Measurements from ENCODE around the gene POPDC2.

The POPDC2 gene

DNA sequence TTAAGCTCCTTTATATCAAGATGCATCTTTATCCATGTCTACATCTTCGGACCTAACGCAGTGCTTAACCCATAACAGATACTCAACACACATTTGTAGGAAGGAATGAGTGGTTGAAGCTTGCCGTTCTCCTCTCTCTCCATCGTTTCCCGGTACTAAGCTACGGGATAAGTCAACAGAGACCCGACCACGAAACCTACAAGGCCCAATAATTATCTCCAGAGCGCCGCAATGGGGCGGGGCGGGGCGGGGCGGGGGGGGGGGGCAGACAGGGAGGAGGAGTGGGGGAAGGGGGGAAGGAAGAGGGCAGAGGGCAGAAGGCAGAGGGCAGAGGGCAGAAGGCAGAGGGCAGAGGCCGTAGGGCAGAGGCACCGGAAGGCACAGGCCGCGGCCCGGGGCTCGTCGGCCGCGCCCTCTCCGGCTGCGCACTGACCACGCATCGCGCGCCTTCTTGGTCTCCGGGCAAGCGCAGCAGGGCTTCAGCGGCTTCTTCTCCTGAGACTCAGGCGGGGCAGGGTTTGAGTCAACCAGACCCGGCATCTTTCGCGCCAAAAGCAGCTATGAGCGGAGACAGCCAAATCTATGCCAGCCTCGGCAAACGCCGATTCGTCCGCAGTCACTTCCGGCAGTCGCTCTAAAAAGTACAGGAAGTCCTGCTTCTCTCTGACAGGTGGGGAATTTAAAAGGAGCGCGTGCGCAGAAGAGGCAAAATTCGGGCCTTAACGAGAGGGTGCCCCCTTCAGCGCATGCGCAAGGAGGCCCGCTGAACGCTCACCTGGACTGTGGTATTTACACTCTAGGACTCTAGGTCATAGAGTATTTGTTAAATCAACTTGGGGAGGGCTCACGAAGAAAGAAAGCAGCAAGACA, 16.6 kb upstream of the POPDC2 start, which contains the start of gene COX17:
Gene COX17 (minus strand): TSS at position 636 of the 870 bp plus-strand sequence. CDS start 96 bp downstream, at position 540.
- Histone ChIP-seq H3K79me2 (ENCODE audit: insufficient read depth, low read length) (peaks cover 14% of the 10 kb centered on the region; the same call in 1 of the 2 replicates), H4K20me1 (ENCODE audit: insufficient read depth, low read length) (no peaks in the 10 kb centered on the region), H2AFZ (ENCODE audit: low read length) (peak within 1 kb of the TSS; percentile 95), H3K9me2 (ENCODE audit: low read depth, low read length) (no peaks in the 10 kb centered on the region), H3K4me3 (ENCODE audit: low read depth, low read length, poor library complexity, severe bottlenecking) (peak within 1 kb of the TSS; percentile 84), H3K27me3 (ENCODE audit: insufficient read depth, low read length) (no peaks in the 10 kb centered on the region), H3K9ac (ENCODE audit: low read length) (peak within 1 kb of the TSS; percentile 93), H3K27ac (ENCODE audit: low read depth, low read length, poor library complexity, severe bottlenecking) (peak within 1 kb of the TSS; percentile 76), H3K4me2 (ENCODE audit: low read length) (peak within 1 kb of the TSS; percentile 91), H3K9me3 (ENCODE audit: low read length) (no peaks in the 10 kb centered on the region), H3F3A (ENCODE audit: insufficient read depth, low read length) (no peaks in the 10 kb centered on the region), H3K36me3 (ENCODE audit: insufficient read depth, low read length) (peaks cover 31% of the 10 kb centered on the region), H3K4me1 (ENCODE audit: insufficient read depth, low read length, severe bottlenecking) (peaks cover 18% of the 10 kb centered on the region)
- TF ChIP-seq EZH2 (IDR thresholded peaks at IDR 0.05; ENCODE audit: borderline replicate concordance, low read length) = no peak
- TF ChIP-seq, protein P1, sequence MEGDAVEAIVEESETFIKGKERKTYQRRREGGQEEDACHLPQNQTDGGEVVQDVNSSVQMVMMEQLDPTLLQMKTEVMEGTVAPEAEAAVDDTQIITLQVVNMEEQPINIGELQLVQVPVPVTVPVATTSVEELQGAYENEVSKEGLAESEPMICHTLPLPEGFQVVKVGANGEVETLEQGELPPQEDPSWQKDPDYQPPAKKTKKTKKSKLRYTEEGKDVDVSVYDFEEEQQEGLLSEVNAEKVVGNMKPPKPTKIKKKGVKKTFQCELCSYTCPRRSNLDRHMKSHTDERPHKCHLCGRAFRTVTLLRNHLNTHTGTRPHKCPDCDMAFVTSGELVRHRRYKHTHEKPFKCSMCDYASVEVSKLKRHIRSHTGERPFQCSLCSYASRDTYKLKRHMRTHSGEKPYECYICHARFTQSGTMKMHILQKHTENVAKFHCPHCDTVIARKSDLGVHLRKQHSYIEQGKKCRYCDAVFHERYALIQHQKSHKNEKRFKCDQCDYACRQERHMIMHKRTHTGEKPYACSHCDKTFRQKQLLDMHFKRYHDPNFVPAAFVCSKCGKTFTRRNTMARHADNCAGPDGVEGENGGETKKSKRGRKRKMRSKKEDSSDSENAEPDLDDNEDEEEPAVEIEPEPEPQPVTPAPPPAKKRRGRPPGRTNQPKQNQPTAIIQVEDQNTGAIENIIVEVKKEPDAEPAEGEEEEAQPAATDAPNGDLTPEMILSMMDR (IDR thresholded peaks at IDR 0.05; ENCODE audit: low read length) = no peak

DNA sequence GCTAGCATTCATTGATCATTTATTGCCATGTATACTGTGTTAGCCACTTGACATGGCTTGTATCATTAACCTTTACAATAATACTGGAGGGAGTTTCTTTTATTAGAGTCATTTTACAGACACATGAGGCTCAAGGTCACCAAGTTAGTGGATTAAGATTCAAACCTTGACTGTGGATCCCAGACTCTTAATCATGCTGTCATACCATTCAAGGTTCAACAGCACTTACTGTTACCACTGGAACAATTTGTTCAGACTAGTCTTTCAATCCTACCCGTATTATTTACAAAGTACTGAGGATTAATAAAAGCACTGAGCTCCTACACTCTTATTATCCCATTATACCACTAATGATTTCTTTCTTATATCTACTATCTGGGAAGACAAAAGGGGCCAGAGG, 15.6 kb upstream of the POPDC2 start:
- H3K9me2 ChIP-seq (ENCODE audit: low read depth, low read length) = no peaks in the 10 kb centered on the region
- no peak for TF ChIP-seq EZH2 (IDR thresholded peaks at IDR 0.05; ENCODE audit: borderline replicate concordance, low read length)
- TF ChIP-seq, protein P1 (IDR thresholded peaks at IDR 0.05; ENCODE audit: low read length) = no peak
- H3K9me3 ChIP-seq (ENCODE audit: low read length) = no peaks in the 10 kb centered on the region
- H3K4me3 ChIP-seq (ENCODE audit: low read depth, low read length, poor library complexity, severe bottlenecking) = peak overlapping the region; percentile 84
- H3K27me3 ChIP-seq (ENCODE audit: insufficient read depth, low read length) = no peaks in the 10 kb centered on the region
- H3K36me3 ChIP-seq (ENCODE audit: insufficient read depth, low read length) = peaks cover 41% of the 10 kb centered on the region
- H3K4me2 ChIP-seq (ENCODE audit: low read length) = peak overlapping the region; percentile 91
- peak overlapping the region; percentile 44 for H3K27ac ChIP-seq (ENCODE audit: low read depth, low read length, poor library complexity, severe bottlenecking)
- no peak overlapping the region for H2AFZ ChIP-seq (ENCODE audit: low read length)
- H3F3A ChIP-seq (ENCODE audit: insufficient read depth, low read length) = no peaks in the 10 kb centered on the region
- peak overlapping the region; percentile 93 for H3K9ac ChIP-seq (ENCODE audit: low read length)
- peaks cover 14% of the 10 kb centered on the region; the same call in 1 of the 2 replicates for H3K79me2 ChIP-seq (ENCODE audit: insufficient read depth, low read length)
- H4K20me1 ChIP-seq (ENCODE audit: insufficient read depth, low read length) = no peaks in the 10 kb centered on the region
- H3K4me1 ChIP-seq (ENCODE audit: insufficient read depth, low read length, severe bottlenecking) = peaks cover 18% of the 10 kb centered on the region

DNA sequence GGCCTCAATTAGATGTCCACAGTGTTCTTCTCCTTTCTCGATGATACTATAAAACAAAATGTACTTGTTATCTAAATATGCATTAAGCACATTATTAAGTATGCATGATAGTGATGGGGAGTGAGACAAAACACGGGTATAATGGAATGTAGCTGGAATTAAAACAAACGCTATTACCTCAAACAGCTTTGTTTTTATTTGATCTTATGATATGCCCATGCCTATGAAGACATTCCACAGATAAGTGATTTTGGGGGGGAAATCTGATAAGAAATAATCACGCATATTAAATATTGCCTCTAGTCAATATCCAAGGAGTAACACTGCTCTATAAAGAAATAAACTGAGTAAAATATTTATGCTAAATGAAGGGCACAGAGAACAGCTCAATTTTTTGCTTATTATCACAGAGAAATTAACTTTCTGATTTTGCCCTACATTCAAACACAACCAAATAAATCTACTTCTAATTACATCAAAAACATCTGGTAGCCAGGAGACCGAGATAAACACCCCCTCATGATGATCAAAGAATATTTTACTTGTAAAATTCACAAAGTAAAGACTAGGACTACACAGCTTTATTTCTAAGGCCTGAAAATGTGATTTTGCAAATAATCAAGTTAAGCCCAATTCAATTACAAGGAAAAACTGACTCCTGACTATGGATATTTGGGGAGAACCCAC, 14.9 kb upstream of the POPDC2 start:
- Histone ChIP-seq H3K27ac (ENCODE audit: low read depth, low read length, poor library complexity, severe bottlenecking) (no peak overlapping the region), H3K36me3 (ENCODE audit: insufficient read depth, low read length) (peaks cover 48% of the 10 kb centered on the region), H3K9ac (ENCODE audit: low read length) (no peak overlapping the region; the same call in 1 of the 2 replicates), H3K4me1 (ENCODE audit: insufficient read depth, low read length, severe bottlenecking) (peaks cover 18% of the 10 kb centered on the region), H3K79me2 (ENCODE audit: insufficient read depth, low read length) (peaks cover 14% of the 10 kb centered on the region; the same call in 1 of the 2 replicates), H3K9me3 (ENCODE audit: low read length) (no peaks in the 10 kb centered on the region), H3K4me3 (ENCODE audit: low read depth, low read length, poor library complexity, severe bottlenecking) (peak overlapping the region; percentile 84), H3K27me3 (ENCODE audit: insufficient read depth, low read length) (no peaks in the 10 kb centered on the region), H3K4me2 (ENCODE audit: low read length) (peak overlapping the region; percentile 91), H4K20me1 (ENCODE audit: insufficient read depth, low read length) (no peaks in the 10 kb centered on the region), H3K9me2 (ENCODE audit: low read depth, low read length) (no peaks in the 10 kb centered on the region), H2AFZ (ENCODE audit: low read length) (no peak overlapping the region), H3F3A (ENCODE audit: insufficient read depth, low read length) (no peaks in the 10 kb centered on the region)
- TF ChIP-seq, protein P1 (IDR thresholded peaks at IDR 0.05; ENCODE audit: low read length) = no peak
- no peak for TF ChIP-seq EZH2 (IDR thresholded peaks at IDR 0.05; ENCODE audit: borderline replicate concordance, low read length)

Data from OCI-LY1 (cell line).